Spleen (tissue), 7 donors: ENCODE results near the gene URB1.

Source experiments
- CTCF ChIP-seq, 11 experiments: fragments of 200-600 bp in 7 of 11; fragments of 450-650 bp in 4 of 11; sonication (generic) in 4 of 11; IDR thresholded peaks in 8 of 11; conservative IDR thresholded peaks in 3 of 11; 1 replicate in 7 of 11; 2 replicates in 4 of 11; pipeline versions ENCODE4 v1.4.0 to v1.8.0; 2016 to 2021; ENCODE audit warnings: antibody characterized with exemption in 11 of 11, inconsistent platforms in 4 of 11, mild to moderate bottlenecking in 1 of 11
- POLR2A ChIP-seq, 3 donors: fragments of 450-650 bp; IDR thresholded peaks; one replicate each; pipeline ENCODE4 v1.5.1; 2017; ENCODE audit warnings: antibody characterized with exemption in 3 of 3, mild to moderate bottlenecking in 1 of 3
- POLR2AphosphoS5 ChIP-seq, 3 donors: sonication (generic); formaldehyde crosslinking; IDR thresholded peaks; one replicate each; pipeline ENCODE4 v1.5.1; 2017; ENCODE audit warnings: antibody characterized with exemption in 3 of 3
- donor health status: DM: no; HTN: no; CAD: no; lungs with moderate emphysema.
- donor health status: DM: no; HTN: no; CAD: no.
- donor health status: DM: no; HTN: no; CAD: no.

GRCh38 chr21:32303385-32303784 lies 89.4 kb downstream of the URB1 start:
- TF ChIP-seq CTCF (IDR thresholded peaks at IDR 0.05 in 8 of 11, conservative IDR thresholded peaks at IDR 0.05 in 3 of 11) (no peak), POLR2A (IDR thresholded peaks at IDR 0.05) (no peak), POLR2AphosphoS5 (IDR thresholded peaks at IDR 0.05) (no peak)
